ENCODE measurements around the gene DISP2.
A peak's percentile ranks its signal among the peaks of the same experiment; 100 is the strongest.

Gene DISP2

DNA sequence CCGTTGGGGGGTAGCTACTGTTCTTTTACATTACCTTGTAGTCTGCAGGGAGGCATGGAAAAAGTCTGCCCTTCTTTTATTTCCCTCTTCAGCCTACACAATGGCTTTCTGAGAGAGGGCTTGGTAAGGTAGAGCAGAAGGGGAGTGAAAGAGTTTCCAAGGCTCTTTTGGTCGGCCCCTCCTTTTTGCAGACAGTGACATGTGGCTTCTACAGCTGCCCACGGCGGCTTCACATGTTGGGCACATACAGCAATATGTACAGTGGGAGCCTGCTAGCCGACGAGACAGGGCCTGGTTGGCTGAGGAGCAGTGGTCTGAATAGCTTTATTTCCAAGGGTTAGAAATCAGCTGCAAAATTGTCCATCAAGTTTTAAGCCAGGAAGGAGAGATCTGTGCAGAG is 30.6 kb upstream of the DISP2 start:
- DNase-seq: no peak

DNA sequence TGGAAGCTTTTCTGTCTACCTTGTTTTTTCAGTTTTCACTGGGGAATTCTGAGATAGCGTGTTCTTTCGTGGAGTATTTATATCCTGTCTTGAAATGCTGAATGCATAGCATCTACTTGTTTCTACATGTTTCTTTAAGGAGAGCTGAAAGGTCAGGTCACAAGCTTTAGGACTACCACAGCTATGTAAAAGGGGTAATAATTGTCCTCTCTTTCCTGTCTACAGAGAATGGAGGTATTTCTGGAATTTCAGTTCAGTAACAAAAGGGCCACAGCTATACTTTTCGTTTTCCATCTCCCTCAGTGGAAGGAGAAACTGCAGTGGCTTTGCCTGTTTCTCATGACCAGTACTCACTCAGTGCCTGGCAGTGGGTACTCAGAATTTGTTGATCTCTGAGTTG is 29.8 kb upstream of the DISP2 start:
- DNase-seq: no peak

DNA sequence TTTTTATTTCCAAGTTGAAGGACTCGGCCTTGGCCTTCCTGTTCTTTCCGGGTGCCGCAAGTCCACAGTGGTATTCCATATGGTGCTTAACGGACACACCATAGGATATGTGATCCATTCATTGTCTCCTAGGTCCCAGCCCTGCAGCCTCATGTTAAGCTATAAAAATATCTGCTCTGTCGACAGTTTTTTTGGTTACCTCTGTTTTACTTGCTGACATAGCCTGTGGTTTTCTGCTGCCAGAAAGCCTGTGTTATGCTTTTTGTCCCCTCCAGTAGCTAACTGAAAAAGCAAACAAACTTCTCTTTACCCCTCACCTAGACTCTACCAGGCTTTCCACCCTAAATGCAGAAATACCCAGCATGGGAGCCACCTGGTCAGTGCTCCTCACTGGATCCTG is 29.3 kb upstream of the DISP2 start:
- no peak for DNase-seq

DNA sequence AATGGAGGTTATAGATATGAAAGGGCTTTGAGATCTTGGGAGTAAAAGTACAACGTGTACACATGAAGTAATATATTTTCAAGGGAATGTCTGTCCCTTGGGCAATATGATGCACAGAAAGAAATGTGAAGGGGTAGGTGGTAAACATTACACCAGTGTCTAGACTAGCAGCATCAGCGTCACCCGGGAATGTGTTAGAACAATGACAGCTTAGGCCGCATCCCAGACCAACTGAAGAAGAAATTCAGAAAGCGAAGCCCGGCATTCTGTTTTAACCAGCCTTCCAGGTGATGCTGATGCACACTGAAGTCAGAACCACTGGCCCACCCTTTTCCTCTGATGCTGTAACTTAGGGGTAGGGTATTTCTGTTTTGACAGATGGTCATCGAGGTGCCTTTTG is 28.2 kb upstream of the DISP2 start:
- DNase-seq: no peak

DNA sequence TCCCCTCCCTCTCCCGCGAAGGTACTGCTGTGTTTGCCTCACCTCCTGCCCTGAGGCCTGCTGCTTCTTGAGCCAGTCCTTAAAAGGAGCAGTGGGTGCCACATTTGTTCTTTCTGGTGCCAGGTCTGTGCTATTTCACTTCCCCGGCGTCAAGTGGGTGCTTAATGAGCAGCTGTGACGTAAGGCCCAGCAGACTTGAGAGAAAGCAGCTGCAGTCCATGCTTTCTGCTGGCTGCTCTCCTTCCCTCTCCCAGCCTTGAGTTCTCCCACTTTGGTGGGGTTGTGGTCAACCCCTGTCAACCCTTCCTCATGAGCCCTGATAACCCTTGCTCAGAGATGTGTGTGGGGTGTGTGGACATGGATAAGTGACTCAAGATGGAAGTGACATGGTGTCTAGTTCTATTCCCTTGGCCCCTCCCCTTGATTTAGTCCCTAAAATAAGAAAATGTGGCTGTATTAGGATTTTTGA is 27.6 kb upstream of the DISP2 start:
- DNase-seq: peak; percentile 78

DNA sequence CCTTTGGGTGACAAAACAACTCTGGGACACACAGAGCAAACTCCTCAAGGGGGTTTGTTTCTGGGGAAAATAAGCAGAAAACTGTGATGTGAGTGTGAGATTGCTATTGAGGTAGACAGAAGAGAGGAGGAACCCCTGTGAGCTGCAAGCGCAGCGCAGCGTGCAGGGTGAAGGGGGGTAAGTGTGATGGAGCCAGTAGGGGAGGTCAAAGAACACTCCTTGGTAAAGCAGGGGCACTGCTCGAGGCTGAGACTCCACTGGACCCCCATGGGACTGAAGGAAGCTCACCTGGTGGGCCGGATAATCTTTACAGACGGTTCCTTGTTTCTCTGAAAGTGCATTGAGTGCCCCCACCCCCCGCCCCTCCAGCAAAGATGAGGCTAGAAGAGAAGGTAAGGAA is 27.0 kb upstream of the DISP2 start:
- DNase-seq: no peak

DNA sequence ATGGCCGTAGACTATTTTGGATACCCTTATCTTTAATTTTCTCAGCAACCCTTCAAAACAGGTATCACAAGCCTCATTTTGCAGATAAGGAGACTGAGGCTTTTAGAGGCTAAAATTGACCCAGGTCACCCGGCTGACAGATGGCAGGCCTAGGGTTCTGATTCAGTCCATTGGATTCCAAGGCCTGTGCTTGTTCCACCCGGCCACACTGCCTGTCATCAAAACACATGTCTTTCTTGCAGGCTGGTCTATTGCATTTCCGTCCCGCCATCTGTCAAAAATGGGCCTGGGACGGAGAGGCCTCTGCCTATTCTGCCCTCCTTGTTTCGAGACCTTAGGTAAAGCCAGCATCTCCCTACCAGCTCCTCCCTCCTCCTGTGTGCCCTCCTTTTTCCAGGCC is 26.4 kb upstream of the DISP2 start:
- DNase-seq: no peak

DNA sequence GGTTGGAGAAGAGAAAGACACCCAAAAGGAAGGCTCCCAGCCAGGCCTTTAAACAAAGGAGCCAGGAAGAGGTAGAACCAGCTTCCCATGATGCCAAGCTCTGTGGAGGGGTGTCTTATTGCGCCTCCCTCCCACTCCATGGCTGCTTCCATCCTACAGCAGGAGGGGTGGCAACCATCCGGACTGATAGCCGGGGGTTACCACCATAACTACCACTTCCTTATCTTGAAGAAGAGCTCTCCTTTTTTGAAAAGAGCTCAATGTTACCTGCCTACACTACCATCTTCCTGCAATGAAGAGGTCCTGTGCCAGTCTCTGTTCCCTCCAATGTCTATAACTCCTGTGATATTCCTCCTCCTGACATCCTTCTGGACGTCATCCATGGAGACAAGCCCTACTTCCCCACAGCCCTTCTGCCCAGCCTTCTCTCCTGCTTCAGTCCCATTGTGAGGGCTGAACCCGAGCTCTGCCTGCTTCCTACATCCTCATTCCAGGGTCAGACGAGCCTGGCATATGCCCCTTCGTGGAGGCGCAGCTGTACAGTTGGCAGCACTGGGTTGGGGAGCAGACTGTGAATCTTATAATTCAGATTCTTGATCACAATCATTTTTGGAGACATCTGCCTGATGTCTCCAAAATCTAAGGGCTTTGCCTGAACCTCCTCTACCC is 25.8 kb upstream of the DISP2 start:
- DNase-seq: no peak

DNA sequence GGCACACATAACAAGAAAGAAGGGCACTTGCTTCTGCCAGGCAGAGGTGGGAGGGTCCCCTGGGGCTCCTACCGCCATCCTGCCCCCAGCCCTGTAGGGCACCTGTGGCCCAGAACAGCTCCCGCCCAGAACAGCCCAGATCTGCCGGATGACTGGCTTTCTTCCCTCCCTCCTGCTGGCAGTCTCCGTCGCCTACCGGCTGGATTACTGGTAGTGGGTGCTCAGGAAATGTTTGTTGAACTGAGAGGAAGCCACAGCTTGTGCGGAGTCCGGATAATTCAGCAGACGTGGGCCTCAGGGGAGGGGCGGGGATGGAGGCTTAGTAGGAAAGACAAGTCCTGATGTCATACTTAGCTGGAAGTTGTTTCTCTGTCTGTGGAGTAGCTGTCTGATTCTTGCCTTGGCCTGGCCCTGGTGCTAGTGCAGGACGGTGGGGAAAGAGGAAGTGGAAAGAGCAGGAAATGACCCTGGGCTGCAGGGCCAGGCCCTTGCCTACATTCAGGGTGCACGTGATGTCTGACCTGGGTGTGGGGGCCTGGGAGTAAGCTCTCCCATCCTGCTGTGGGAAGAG is 24.0 kb upstream of the DISP2 start:
- DNase-seq: peak; percentile 57

DNA sequence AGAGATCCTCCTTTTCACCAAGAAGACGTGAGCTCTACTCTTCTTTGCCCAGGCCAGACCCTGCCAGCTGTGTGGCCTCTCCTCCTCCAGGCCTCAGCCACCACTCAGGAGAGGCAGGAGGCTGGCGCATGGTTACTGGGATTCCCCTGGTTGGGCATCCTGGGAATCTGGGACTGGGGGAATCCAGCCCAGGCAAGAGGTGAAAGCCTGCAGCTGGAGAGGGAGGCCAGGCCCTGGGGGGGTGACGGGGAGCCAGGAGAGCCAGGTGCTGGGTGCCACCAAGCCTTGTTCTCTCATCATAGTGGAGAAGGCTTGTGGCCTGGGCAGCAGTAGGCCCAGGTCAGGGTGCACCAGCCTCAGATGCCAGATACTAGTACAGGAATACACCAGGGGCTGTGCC is 23.5 kb upstream of the DISP2 start:
- DNase-seq: no peak

DNA sequence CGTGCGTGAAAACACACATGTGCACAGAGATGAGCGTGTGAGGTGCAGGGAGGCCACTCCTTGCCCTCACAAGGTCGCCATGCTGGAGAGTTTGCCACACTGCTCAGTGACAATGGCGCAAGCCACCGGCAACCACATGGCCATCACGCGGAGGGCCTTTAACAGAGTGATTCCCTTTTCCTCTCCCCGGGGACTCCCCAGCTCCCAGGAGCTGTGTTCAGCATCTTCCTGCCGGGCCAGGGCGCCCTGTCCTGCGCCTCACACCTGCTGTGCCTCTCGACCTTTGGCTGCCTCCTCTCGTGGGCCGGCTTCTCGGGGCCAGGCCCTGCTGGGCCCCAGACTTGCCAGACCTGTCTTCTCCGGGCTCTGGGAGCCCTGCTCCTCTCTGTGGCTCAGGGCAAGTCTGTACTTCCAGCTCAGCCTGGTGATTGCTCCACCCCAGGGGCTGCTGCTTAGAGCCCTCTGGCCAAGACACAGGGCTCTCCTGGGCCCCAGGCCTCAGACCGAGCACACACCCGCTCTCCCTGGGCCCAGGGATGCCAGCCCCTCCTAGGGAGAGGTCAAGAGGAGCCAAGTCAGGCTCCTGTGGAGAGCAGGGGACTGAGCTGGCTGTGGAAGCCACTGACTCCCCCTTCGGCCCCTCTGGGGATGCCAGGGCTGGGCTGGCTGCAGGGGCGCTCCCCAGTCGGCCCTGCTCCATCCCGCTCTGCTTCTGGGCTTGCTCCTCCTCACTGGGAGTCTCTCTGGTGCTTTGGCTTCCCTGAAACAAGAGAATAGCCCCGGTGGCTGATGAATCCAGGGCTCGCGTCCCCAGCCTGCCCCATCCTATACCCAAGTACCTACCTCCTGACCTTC is 22.9 kb upstream of the DISP2 start:
- no peak for DNase-seq

DNA sequence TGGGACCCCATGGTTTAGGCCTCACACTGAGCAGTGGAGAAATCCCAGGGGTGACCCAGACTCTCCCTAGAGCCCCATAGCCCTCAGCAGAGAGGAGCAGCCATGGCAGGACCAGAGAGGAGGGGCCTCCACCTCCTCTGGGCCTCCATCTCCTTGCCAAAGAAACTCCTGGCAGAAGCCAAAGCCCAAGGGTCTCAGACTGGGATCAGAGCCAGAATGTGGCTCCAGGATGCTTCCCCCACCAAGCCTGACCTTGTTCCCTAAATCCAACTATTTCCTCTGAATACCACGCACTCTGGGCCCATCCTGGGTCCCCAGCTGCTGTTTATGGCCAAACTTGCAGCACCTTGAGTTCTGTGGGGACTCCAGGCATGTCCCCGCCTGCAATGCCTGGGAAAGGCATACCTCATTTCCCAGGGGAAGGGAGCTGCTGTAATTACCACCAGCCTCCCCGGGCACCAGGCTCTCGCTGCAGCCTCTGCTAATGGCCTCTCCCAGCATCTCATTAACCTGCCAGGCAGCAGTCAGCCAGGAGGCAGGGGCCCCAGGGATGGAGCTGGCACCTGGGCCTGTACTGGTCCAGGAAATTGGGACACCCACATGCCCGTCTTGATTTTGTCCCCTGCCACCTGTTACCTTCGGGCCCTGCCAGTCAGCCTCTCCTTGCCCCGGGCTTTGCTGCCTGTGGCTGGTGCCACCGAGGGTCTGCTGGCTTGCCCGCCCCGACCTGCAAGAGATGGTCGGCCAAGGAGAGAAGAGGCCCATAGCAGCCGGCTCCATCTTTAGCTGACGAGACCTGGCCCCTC is 21.9 kb upstream of the DISP2 start:
- DNase-seq: no peak

DNA sequence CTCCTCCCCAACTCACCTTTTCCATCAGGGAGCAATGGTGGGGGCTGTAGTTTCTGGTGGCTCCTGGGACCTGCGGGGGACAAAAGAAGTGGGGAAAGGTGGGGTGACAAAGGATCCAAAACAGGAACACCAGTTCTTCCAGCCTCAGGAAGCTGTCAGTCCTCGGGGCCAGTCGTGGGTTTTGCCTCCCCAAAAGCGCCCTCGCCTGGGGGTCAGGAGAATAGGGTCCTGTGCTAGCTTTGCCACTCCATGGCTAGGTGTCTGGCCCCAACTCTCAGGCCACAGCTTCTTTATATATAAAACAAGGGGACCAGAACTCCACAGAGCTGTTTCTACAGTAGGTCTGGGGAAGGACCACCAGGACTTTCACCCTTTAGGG is 21.3 kb upstream of the DISP2 start:
- peak; percentile 55 for DNase-seq

DNA sequence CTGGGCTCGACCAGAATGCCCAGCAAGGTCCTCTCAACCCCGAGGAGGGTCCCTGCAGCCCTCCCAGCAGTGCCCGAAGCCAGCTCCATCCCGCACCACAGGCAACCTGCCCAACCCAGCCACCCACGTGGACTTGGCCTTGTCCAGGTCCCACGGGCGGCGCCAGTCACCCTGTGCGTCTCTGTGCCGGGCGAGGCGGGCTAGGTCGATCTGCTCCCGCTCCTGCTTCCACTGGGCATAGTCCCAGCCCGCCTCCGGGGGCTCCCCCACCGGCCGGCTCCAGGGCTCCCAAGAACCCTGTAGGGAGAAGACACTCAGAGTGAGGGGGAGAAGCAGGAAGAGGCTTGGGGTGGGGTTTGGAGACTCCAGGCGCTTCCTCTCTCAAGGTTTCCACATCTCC is 20.4 kb upstream of the DISP2 start:
- no peak for DNase-seq

DNA sequence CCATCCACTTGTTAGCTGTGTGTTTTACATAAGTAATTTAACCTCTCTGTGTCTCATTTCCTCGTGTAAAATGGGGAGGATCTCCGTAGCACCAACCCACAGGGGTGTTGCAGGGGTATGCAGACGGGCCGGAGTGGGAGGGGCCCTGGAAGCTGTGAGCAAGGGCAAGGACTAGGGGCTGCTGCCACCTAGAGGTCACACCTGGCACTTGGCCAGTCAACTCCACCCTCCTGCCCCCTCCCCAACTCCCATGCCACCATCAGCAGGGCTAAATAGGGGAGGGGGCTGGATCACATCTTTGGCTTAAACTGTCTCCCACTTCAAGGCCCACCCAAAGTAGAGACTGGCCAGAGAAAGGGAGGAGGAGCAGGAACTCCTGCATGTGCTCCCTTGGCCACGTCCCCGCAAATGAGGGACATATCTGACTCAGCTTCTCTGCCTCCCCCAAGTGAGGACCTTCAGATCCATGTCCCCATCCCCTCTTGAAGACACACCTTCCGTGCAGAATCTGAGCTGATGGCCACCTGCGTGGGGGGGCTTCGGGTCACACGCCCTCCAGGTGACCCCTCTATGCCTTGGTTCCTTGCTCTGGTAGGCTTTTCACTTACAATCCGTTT is 19.9 kb upstream of the DISP2 start:
- DNase-seq: peak; percentile 76

DNA sequence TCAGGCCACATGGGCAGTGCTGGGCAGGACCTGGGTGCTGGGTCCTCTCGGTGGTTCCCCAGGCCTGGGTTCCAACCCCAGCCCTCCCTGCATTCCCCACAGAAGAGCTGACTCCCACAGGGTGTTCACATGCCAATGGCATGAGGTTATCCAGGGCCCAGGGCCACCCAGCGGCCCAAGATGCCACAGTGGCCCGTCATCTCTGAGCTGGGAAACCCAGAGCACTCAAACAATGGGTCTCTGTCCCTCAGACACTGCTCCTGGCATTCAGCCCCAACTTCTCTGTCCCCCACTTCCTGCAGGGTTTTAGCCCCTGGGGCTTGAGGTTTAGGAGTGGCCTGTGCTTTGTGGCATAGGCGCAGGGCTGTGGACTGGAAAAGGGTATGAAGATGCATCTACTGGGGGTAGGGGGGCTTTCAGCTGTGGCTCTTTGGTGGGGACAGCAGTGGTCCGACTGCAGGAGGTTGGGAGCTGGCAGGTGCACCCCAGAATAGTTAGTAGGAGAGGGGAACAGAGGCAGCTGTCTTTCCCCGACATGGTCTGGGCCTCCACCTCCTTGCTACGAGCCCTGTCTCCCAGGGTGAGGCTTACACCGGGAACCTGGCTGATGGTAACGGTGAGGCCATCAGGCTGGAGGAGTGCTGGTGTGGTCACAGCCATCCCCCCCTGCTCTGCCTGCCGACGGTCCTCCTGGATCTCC is 18.9 kb upstream of the DISP2 start:
- no peak for DNase-seq

DNA sequence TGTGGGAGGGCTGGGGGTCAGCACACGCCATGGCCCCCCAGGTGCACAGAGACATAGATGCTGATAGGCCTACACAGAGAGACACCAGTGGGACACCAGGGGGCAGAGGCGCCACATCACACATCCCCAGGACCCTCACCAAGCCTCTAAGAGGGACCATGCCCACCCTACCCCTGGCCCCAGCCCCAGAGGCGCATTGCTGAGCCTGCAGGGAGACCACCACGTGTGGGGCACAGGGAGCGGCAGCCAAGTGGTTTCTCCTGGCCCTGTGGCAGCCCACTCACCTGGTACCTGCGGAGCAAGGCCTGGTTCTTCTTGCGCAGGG is 18.4 kb upstream of the DISP2 start:
- DNase-seq: no peak

DNA sequence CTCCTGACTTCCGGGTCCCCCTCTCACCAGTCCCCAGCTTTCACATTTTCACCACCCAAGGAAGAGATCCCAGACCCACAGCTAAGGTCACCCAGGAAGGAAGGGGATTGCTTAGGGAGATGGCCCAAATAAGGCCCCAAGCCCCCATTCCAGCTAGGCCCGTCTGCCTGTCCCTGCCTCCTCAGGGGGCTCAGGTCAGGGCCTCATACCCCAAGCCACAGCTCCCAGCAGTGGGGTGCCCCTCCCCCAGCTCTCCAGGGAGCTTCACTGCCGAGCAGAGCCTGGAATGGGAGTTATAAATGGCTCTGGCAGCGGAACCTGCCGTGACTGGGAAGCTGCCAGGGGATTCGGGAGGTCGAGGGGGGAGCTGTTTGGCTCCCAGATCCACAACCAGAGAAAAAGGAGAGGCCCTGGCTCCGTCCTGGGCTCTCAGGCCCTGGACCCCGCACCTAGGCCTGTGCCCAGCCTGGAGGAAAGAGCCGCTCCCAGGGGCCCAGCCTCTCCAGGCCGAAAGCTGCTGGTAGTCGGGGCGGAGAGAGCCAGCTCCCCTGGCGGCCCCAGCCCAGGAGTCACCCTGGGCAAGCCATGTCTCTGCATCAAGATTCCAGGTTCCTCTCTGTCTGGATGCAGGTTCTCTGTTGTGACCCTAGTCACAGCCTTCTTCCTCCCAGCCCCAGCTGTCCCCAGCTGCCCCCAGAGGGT is 17.8 kb upstream of the DISP2 start:
- no peak for DNase-seq

DNA sequence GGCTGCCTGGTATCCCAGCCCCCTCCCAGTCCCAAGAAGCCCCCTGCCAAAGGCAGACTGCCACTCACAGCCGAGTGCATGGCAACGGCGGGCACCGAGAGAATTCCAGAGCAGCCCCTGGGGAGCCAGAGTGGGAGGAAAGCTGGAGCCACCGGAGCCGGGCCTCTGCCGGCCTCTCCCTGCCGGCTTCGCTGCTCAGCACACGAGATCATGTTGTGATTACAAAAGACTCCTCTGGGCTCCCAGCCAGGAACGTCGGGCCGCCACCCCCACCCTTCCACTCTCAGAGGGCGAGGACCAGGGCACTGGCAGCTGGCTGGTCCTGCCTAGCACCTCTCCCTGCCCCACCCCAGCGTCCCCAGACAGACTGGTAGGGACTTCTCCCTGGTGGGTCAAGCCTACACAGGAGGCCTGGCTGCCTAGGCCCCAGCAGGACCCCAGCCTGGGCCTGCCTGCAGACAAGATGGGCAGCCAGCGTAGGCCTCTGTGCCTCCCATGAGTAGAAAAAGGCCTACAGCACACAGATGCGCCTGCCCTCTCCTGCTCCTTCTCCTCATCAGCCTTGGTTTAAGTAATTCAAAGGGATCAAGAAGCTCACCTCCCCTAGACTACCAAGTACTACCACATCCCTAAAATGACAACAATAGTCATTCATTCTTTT is 17.1 kb upstream of the DISP2 start, which contains the start of gene CCDC9B:
TSS of gene CCDC9B (minus strand) at position 200 of the 661 bp plus-strand sequence. CDS start at position 80, 120 bp downstream.
- DNase-seq: peak; percentile 90

DNA sequence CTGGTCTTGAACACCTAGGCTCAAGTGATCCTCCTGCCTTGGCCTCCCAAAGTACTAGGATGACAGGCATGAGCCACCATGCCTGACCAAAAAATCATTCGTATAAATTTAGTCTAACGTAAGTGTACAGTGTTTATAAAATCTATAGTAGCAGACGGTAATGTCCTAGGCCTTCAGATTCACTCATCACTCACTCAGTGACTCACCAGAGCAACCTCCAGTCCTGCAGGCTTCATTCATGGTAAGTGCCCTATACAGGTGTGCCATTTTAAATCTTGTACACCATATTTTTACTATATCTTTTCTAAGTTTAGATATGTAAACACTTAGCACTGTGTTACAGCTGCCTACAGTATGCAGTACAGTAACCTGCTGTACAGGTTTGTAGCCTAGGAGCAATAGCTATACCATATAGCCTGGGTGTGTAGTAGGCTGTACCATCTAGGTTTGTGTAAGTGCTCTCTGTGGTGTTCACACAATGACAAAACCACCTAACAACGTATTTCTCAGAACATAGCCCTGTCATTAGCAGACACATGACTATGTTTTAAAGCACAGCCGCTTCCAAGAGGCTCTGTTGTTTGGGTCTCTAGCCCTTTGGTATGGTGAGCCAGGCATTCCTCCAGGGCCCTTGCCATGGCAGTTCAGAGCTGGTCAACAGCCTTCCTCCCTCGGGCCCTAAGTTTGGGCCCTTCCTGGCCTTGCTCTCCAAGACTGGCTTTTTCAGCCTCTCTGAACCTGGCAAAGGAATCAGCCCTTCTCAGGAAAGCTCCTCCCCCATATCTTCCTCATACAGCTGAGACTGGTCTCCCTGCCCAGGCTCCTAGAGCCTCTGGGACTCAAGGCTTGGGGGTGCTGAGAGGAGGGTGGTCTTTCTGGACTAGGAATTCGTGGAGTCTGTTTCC is 15.4 kb upstream of the DISP2 start:
- no peak for DNase-seq

Measured in hematopoietic multipotent progenitor cell treated with erythropoietin and hydrocortisone succinate and interleukin-3 and kit ligand, for 8 days (in vitro differentiated cells).